Measurements from ENCODE around the gene GFOD1. TPM values are rescaled to one million over a fixed set of nuclear protein-coding genes. Genes with fewer than 3 reads are reported as not detected.

GFOD1 gene
- polyA plus RNA-seq, 1 of the 3 experiments (the other 2 are of a cell fraction) = 1.6 TPM

DNA sequence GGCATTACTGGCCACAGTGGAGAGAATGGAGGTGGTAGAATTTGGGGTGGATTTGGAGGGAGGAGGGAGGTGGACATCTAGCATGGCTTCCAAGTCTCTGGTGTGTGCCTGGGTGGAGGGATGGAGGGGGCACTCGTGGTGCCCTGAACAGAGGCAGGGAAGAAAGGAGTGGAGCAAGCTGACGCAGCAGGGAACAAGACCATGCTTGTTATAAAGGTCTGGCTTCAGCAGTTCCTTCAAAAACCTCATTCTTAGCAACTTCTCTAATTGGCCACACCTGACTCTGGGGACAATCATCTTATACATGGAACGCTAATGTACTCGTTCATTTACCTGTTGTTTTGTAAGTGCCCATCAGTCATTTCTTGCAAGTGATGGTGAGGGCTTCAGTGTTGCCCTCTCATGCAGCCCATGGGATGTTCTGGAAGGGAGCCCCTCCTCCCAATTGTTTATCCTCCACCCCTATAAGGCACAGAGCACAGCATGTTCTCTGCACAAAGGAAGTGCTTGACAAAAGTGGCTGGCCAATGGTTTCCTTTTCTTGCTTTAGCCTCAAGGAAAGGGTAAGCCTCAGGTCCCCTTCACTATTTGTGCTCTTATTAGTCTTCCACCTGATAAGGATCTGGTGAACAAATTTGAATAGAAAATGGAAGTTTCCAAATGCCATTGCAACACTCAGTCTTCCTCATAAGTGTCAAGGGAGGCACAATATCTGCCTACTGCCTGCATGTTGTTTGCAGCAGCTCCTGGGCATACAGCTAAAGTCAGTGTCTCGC lies 39.3 kb downstream of the GFOD1 start:
- H3K27ac ChIP-seq (ENCODE audit: low read depth in 2 of 2, low read length in 1 of 2) = no peak overlapping the region
- no peaks in the 10 kb centered on the region for H3F3A ChIP-seq (replicated peaks; ENCODE audit: insufficient read depth)
- peaks cover 7 to 22% of the 10 kb centered on the region in 2 experiments; a peak in 2 of 4 replicates for H3K4me1 ChIP-seq (ENCODE audit: control insufficient read depth in 1 of 2, insufficient read depth in 2 of 2, low read depth in 1 of 2, low read length in 1 of 2)
- no peaks in the 10 kb centered on the region for H3K9me2 ChIP-seq
- no peaks in the 10 kb centered on the region for H3K27me3 ChIP-seq (ENCODE audit: insufficient read depth)
- H4K20me1 ChIP-seq (ENCODE audit: insufficient read depth) = no peaks in the 10 kb centered on the region
- WGBS (ENCODE audit: low lambda C conversion rate) = 94% methylated on average over 5 of the region's 5 CpGs
- TF ChIP-seq FOXJ3 (CRISPR knock-in tag; IDR thresholded peaks at IDR 0.05) (no peak), GATA2 (CRISPR knock-in tag; IDR thresholded peaks at IDR 0.05) (no peak), TAF1 (IDR thresholded peaks at IDR 0.05; ENCODE audit: borderline replicate concordance, low read depth, low read length) (no peak), SMC3 (IDR thresholded peaks at IDR 0.05; ENCODE audit: low read depth, low read length) (no peak), NFIC (IDR thresholded peaks at IDR 0.05; ENCODE audit: borderline replicate concordance) (no peak), GABPA (IDR thresholded peaks at IDR 0.05; ENCODE audit: low read depth) (no peak), RAD21 (IDR thresholded peaks at IDR 0.05; ENCODE audit: low read length) (no peak), FOXM1 (IDR thresholded peaks at IDR 0.05; ENCODE audit: low read depth) (no peak), NRF1 (IDR thresholded peaks at IDR 0.05; ENCODE audit: low read depth, low read length) (no peak), SIN3A (IDR thresholded peaks at IDR 0.05; ENCODE audit: borderline replicate concordance, low read depth, low read length) (no peak), EZH2phosphoT487 (IDR thresholded peaks at IDR 0.05; ENCODE audit: borderline replicate concordance, low read depth) (no peak)
- TF ChIP-seq, protein P1, sequence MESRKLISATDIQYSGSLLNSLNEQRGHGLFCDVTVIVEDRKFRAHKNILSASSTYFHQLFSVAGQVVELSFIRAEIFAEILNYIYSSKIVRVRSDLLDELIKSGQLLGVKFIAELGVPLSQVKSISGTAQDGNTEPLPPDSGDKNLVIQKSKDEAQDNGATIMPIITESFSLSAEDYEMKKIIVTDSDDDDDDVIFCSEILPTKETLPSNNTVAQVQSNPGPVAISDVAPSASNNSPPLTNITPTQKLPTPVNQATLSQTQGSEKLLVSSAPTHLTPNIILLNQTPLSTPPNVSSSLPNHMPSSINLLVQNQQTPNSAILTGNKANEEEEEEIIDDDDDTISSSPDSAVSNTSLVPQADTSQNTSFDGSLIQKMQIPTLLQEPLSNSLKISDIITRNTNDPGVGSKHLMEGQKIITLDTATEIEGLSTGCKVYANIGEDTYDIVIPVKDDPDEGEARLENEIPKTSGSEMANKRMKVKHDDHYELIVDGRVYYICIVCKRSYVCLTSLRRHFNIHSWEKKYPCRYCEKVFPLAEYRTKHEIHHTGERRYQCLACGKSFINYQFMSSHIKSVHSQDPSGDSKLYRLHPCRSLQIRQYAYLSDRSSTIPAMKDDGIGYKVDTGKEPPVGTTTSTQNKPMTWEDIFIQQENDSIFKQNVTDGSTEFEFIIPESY (IDR thresholded peaks at IDR 0.05; ENCODE audit: borderline replicate concordance, low read depth) = no peak
- TF ChIP-seq, protein P2, sequence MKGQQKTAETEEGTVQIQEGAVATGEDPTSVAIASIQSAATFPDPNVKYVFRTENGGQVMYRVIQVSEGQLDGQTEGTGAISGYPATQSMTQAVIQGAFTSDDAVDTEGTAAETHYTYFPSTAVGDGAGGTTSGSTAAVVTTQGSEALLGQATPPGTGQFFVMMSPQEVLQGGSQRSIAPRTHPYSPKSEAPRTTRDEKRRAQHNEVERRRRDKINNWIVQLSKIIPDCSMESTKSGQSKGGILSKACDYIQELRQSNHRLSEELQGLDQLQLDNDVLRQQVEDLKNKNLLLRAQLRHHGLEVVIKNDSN (IDR thresholded peaks at IDR 0.05; ENCODE audit: borderline replicate concordance, low read depth) = no peak
- TF ChIP-seq, protein P3, sequence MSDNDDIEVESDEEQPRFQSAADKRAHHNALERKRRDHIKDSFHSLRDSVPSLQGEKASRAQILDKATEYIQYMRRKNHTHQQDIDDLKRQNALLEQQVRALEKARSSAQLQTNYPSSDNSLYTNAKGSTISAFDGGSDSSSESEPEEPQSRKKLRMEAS (IDR thresholded peaks at IDR 0.05; ENCODE audit: low read depth) = no peak
- TF ChIP-seq, protein P4, sequence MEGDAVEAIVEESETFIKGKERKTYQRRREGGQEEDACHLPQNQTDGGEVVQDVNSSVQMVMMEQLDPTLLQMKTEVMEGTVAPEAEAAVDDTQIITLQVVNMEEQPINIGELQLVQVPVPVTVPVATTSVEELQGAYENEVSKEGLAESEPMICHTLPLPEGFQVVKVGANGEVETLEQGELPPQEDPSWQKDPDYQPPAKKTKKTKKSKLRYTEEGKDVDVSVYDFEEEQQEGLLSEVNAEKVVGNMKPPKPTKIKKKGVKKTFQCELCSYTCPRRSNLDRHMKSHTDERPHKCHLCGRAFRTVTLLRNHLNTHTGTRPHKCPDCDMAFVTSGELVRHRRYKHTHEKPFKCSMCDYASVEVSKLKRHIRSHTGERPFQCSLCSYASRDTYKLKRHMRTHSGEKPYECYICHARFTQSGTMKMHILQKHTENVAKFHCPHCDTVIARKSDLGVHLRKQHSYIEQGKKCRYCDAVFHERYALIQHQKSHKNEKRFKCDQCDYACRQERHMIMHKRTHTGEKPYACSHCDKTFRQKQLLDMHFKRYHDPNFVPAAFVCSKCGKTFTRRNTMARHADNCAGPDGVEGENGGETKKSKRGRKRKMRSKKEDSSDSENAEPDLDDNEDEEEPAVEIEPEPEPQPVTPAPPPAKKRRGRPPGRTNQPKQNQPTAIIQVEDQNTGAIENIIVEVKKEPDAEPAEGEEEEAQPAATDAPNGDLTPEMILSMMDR (IDR thresholded peaks at IDR 0.05) = no peak
- TF ChIP-seq, protein P5, sequence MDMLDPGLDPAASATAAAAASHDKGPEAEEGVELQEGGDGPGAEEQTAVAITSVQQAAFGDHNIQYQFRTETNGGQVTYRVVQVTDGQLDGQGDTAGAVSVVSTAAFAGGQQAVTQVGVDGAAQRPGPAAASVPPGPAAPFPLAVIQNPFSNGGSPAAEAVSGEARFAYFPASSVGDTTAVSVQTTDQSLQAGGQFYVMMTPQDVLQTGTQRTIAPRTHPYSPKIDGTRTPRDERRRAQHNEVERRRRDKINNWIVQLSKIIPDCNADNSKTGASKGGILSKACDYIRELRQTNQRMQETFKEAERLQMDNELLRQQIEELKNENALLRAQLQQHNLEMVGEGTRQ (IDR thresholded peaks at IDR 0.05; ENCODE audit: borderline replicate concordance, low read depth, low read length) = no peak
- H3K4me3 ChIP-seq (ENCODE audit: low read depth in 2 of 2, low read length in 1 of 2) = no peak overlapping the region
- ChIA-PET POLR2A (no interaction called here), CTCF (no interaction called here)
- DNase-seq = no peak
- H3K9ac ChIP-seq = no peak overlapping the region
- no peak overlapping the region for H2AFZ ChIP-seq (ENCODE audit: low read depth)
- no peaks in the 10 kb centered on the region for H3K79me2 ChIP-seq (ENCODE audit: insufficient read depth)
- no peak overlapping the region for H3K4me2 ChIP-seq
- H3K9me3 ChIP-seq = no peaks in the 10 kb centered on the region
- H3K36me3 ChIP-seq (replicated peaks in 1 of 2; ENCODE audit: control insufficient read depth in 1 of 2, insufficient read depth in 2 of 2, low read length in 1 of 2) = no peaks in the 10 kb centered on the region
